Measurements from ENCODE around the gene WWOX.
A peak's percentile ranks its signal among the peaks of the same experiment; 100 is the strongest.

Gene WWOX

DNA sequence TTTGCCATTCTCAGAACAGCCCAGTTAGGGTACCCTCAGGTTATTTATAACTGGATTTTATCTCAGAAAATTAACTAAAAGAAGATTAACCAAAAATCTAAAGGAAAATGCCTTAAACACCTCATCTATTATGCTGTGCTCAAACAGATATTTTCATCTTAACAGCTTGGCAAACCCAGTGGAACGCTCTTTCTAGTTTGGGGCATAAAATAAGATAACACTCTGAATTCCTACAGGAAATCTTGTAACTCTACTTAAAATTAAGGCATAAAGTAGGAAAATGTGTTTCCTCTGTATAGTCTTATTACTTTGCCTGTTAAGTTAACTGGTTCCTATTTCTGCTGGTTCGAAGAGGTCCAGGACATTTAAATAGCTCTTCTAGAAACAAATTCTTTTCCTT is 777.2 kb downstream of the WWOX start:
- Histone ChIP-seq H3K9me3 (ENCODE audit: control insufficient read depth, low read length) (no peaks in the 10 kb centered on the region), H3K27me3 (replicated peaks; ENCODE audit: control insufficient read depth, insufficient read depth, low read length, poor library complexity, severe bottlenecking) (no peaks in the 10 kb centered on the region), H3K4me1 (ENCODE audit: control insufficient read depth, insufficient read depth, low read length, poor library complexity, severe bottlenecking) (no peaks in the 10 kb centered on the region), H3K27ac (ENCODE audit: insufficient read depth, low read length, poor library complexity, severe bottlenecking) (no peak overlapping the region), H3K36me3 (ENCODE audit: control insufficient read depth, insufficient read depth, low read length) (no peaks in the 10 kb centered on the region), H3K4me3 (ENCODE audit: insufficient read depth, low read depth, low read length, poor library complexity, severe bottlenecking) (no peak overlapping the region)
- no peak for DNase-seq

DNA sequence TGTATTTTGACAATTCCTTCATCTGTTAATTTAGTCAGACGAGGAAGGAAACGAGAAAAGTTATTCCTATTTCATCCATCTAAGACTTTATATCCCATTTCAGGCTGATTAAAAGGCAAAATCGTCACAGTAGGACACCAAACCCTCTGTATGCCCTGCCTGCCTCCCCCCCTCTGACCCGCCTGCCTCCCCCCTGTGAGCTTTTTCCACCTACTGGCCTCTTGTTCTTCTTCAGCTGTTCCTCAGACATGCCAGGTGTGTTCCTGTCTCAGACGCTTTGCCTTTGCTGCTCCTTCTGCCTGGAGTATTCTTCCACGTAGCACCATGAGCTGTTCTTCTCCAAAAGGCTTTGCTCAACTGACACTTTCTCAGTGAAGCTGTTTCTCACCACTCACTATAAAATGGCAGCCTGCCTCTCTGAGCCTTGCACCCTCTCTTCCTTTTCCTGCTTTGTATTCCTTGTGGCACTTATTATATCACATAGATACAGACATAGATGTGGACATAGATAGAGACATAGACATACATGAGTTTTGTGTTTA is 777.7 kb downstream of the WWOX start:
- no peak overlapping the region for H3K4me3 ChIP-seq (ENCODE audit: insufficient read depth, low read depth, low read length, poor library complexity, severe bottlenecking)
- no peak overlapping the region for H3K27ac ChIP-seq (ENCODE audit: insufficient read depth, low read length, poor library complexity, severe bottlenecking)
- no peaks in the 10 kb centered on the region for H3K9me3 ChIP-seq (ENCODE audit: control insufficient read depth, low read length)
- no peaks in the 10 kb centered on the region for H3K4me1 ChIP-seq (ENCODE audit: control insufficient read depth, insufficient read depth, low read length, poor library complexity, severe bottlenecking)
- H3K36me3 ChIP-seq (ENCODE audit: control insufficient read depth, insufficient read depth, low read length): no peaks in the 10 kb centered on the region
- H3K27me3 ChIP-seq (replicated peaks; ENCODE audit: control insufficient read depth, insufficient read depth, low read length, poor library complexity, severe bottlenecking): no peaks in the 10 kb centered on the region
- no peak for DNase-seq

DNA sequence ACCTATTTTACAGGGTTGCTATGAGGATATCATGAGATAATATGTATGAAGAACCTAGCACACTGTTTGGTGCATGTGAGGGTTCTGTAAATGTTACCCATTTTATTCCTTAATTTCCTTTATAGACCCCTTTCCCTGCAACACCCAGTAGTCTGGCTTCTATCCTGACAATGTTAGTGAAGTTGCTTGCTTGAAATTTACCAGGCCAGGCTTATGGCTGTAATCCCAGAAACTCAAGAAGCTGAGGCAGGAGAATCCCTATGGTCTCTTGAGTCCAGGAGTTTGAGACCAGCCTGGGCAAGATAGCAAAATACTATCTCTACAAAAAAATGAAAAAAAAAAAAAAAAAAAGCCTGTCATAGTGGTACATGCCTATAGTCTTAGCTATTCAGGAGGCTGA is 779.1 kb downstream of the WWOX start:
- Histone ChIP-seq H3K4me1 (ENCODE audit: control insufficient read depth, insufficient read depth, low read length, poor library complexity, severe bottlenecking) (no peaks in the 10 kb centered on the region), H3K4me3 (ENCODE audit: insufficient read depth, low read depth, low read length, poor library complexity, severe bottlenecking) (no peak overlapping the region), H3K9me3 (ENCODE audit: control insufficient read depth, low read length) (no peaks in the 10 kb centered on the region), H3K27ac (ENCODE audit: insufficient read depth, low read length, poor library complexity, severe bottlenecking) (no peak overlapping the region), H3K27me3 (replicated peaks; ENCODE audit: control insufficient read depth, insufficient read depth, low read length, poor library complexity, severe bottlenecking) (no peaks in the 10 kb centered on the region), H3K36me3 (ENCODE audit: control insufficient read depth, insufficient read depth, low read length) (no peaks in the 10 kb centered on the region)
- no peak for DNase-seq

DNA sequence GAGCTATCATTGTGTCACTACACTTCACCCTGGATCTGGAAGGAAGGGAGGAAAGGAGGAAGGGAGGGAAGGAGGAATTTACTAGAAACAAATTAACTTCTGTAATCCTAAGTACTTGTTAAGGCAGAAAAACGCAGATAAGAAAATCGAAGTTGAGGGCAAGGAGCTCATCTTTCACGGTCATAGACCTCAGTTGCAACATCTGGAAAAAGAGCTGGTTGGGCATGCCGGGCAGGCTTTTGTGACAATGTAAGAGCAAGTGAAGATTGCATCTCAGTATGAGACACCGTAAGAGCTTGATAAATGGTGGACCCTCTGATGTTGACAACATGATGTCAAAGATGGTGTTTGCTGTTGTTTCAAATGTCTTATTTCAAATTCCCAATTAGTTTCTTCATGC is 779.6 kb downstream of the WWOX start:
- Histone ChIP-seq H3K9me3 (ENCODE audit: control insufficient read depth, low read length) (no peaks in the 10 kb centered on the region), H3K4me3 (ENCODE audit: insufficient read depth, low read depth, low read length, poor library complexity, severe bottlenecking) (no peak overlapping the region), H3K27ac (ENCODE audit: insufficient read depth, low read length, poor library complexity, severe bottlenecking) (no peak overlapping the region), H3K27me3 (replicated peaks; ENCODE audit: control insufficient read depth, insufficient read depth, low read length, poor library complexity, severe bottlenecking) (no peaks in the 10 kb centered on the region), H3K4me1 (ENCODE audit: control insufficient read depth, insufficient read depth, low read length, poor library complexity, severe bottlenecking) (no peaks in the 10 kb centered on the region), H3K36me3 (ENCODE audit: control insufficient read depth, insufficient read depth, low read length) (no peaks in the 10 kb centered on the region)
- no peak for DNase-seq

DNA sequence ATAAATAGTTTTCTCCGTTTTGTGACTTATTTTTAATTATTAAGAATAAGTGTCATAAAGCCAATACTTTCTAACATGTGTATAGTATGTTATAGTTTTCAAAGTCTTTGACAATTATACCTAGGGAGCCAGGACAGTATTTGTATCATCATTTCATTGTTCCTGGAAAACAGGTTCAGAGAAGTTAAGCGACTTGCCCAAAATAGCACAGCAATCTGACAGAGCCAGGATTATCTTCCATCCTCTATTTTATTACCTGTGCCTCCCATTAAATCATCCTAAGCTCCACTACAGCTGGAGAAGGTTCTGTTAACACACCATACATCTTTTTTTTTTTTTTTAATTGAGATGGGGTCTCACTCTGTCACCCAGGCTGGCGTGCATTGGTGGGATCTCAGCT is 782.7 kb downstream of the WWOX start:
- no peaks in the 10 kb centered on the region for H3K9me3 ChIP-seq (ENCODE audit: control insufficient read depth, low read length)
- H3K36me3 ChIP-seq (ENCODE audit: control insufficient read depth, insufficient read depth, low read length): no peaks in the 10 kb centered on the region
- no peak overlapping the region for H3K4me3 ChIP-seq (ENCODE audit: insufficient read depth, low read depth, low read length, poor library complexity, severe bottlenecking)
- H3K4me1 ChIP-seq (ENCODE audit: control insufficient read depth, insufficient read depth, low read length, poor library complexity, severe bottlenecking): no peaks in the 10 kb centered on the region
- DNase-seq: no peak
- no peak overlapping the region for H3K27ac ChIP-seq (ENCODE audit: insufficient read depth, low read length, poor library complexity, severe bottlenecking)
- no peaks in the 10 kb centered on the region for H3K27me3 ChIP-seq (replicated peaks; ENCODE audit: control insufficient read depth, insufficient read depth, low read length, poor library complexity, severe bottlenecking)

DNA sequence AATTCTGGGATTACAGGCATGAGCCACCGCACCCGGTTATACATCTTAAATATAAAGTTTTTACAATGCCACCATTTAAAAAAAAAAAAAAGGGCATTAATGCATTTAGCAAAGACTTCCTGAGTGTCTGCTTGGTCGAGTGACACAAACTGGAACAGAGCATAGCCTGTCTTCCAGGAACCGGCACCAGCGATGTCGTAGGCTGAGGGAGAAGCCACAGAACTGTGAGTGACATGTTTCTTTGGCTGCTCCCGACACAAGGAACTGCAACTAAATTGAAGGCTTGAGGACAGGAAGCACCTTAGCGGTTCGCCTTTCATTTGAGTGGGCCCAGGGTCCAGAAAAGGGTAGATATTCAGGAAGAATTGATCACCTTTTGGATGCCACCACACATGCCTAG is 783.3 kb downstream of the WWOX start:
- no peaks in the 10 kb centered on the region for H3K36me3 ChIP-seq (ENCODE audit: control insufficient read depth, insufficient read depth, low read length)
- H3K27me3 ChIP-seq (replicated peaks; ENCODE audit: control insufficient read depth, insufficient read depth, low read length, poor library complexity, severe bottlenecking): no peaks in the 10 kb centered on the region
- no peak for DNase-seq
- H3K4me1 ChIP-seq (ENCODE audit: control insufficient read depth, insufficient read depth, low read length, poor library complexity, severe bottlenecking): no peaks in the 10 kb centered on the region
- no peaks in the 10 kb centered on the region for H3K9me3 ChIP-seq (ENCODE audit: control insufficient read depth, low read length)
- no peak overlapping the region for H3K27ac ChIP-seq (ENCODE audit: insufficient read depth, low read length, poor library complexity, severe bottlenecking)
- no peak overlapping the region for H3K4me3 ChIP-seq (ENCODE audit: insufficient read depth, low read depth, low read length, poor library complexity, severe bottlenecking)

DNA sequence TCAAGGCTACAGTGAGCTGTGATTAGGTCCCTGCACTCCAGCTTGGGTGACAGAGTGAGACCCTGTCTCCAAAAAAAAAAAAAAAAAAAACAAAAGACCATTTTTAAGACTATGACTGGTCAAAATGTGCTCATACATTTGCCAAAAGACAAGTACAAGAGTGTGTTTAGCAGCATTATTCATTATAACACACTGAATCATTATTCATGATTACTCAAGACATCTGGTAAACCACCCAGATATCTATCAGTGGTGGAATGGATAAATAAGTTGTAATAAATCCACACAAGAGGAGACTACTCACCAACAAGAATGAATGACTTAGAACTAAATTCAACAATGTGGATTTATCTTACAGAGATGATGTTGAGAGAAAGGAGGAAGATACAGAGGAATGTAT is 784.8 kb downstream of the WWOX start:
- no peaks in the 10 kb centered on the region for H3K27me3 ChIP-seq (replicated peaks; ENCODE audit: control insufficient read depth, insufficient read depth, low read length, poor library complexity, severe bottlenecking)
- DNase-seq: no peak

DNA sequence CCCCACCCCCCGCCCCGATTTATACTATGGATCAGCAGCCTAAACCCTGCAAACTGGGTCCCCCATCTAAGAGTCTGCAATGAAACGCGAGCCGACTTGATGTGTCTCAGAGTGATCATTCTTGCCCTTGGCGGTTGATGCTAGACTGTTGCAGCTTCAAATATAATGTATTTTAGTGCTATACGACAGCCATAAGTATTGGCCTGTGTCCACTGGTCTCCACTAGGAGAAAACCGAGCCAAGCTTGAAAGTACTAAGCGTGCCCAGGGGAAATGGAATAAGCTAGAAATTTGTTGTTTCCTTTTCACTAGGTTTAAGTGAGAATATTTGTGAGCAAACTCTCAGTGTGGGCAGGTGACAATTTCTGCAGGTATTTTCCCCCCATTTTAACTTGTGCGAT is 789.9 kb downstream of the WWOX start:
- no peak for DNase-seq

More for the DNA sequence above, 784.8 kb downstream of the WWOX start:
- H3K9me3 ChIP-seq (ENCODE audit: control insufficient read depth, low read length): no peaks in the 10 kb centered on the region
- H3K4me1 ChIP-seq (ENCODE audit: control insufficient read depth, insufficient read depth, low read length, poor library complexity, severe bottlenecking): no peaks in the 10 kb centered on the region
- no peak overlapping the region for H3K27ac ChIP-seq (ENCODE audit: insufficient read depth, low read length, poor library complexity, severe bottlenecking)
- H3K36me3 ChIP-seq (ENCODE audit: control insufficient read depth, insufficient read depth, low read length): no peaks in the 10 kb centered on the region
- H3K4me3 ChIP-seq (ENCODE audit: insufficient read depth, low read depth, low read length, poor library complexity, severe bottlenecking): no peak overlapping the region

DNA sequence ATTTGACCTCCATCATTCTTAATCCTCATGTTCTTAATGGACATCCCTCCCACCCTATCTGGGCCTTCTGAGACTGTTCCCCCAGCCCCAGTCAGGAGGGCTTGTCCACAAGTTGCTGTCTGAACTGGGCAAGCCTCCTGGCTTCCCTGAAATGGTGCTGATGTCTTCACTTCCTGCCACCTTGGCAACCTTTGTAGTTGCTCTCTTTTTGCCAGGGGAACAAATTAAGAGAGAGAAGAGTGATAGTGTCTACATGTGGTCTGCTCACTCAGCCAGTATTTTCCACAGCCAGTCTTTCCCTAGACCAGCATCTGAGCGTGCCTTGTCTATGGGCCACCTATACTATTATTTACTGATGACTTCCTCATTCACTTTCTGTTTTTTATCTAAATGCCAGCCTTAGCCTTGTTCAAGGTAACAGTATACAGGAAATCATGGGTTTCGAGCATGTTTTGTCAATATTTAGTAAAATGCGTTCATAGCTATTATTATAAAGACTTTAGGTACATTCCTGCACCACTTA is 791.0 kb downstream of the WWOX start:
- DNase-seq: no peak
- Histone ChIP-seq H3K4me3 (ENCODE audit: insufficient read depth, low read depth, low read length, poor library complexity, severe bottlenecking) (no peak overlapping the region), H3K27me3 (replicated peaks; ENCODE audit: control insufficient read depth, insufficient read depth, low read length, poor library complexity, severe bottlenecking) (no peaks in the 10 kb centered on the region), H3K9me3 (ENCODE audit: control insufficient read depth, low read length) (no peaks in the 10 kb centered on the region), H3K36me3 (ENCODE audit: control insufficient read depth, insufficient read depth, low read length) (no peaks in the 10 kb centered on the region), H3K27ac (ENCODE audit: insufficient read depth, low read length, poor library complexity, severe bottlenecking) (no peak overlapping the region), H3K4me1 (ENCODE audit: control insufficient read depth, insufficient read depth, low read length, poor library complexity, severe bottlenecking) (peaks cover 10% of the 10 kb centered on the region)

More for the DNA sequence above, 789.9 kb downstream of the WWOX start:
- Histone ChIP-seq H3K36me3 (ENCODE audit: control insufficient read depth, insufficient read depth, low read length) (no peaks in the 10 kb centered on the region), H3K9me3 (ENCODE audit: control insufficient read depth, low read length) (no peaks in the 10 kb centered on the region), H3K27me3 (replicated peaks; ENCODE audit: control insufficient read depth, insufficient read depth, low read length, poor library complexity, severe bottlenecking) (no peaks in the 10 kb centered on the region), H3K27ac (ENCODE audit: insufficient read depth, low read length, poor library complexity, severe bottlenecking) (no peak overlapping the region), H3K4me1 (ENCODE audit: control insufficient read depth, insufficient read depth, low read length, poor library complexity, severe bottlenecking) (peaks cover 7% of the 10 kb centered on the region), H3K4me3 (ENCODE audit: insufficient read depth, low read depth, low read length, poor library complexity, severe bottlenecking) (no peak overlapping the region)

DNA sequence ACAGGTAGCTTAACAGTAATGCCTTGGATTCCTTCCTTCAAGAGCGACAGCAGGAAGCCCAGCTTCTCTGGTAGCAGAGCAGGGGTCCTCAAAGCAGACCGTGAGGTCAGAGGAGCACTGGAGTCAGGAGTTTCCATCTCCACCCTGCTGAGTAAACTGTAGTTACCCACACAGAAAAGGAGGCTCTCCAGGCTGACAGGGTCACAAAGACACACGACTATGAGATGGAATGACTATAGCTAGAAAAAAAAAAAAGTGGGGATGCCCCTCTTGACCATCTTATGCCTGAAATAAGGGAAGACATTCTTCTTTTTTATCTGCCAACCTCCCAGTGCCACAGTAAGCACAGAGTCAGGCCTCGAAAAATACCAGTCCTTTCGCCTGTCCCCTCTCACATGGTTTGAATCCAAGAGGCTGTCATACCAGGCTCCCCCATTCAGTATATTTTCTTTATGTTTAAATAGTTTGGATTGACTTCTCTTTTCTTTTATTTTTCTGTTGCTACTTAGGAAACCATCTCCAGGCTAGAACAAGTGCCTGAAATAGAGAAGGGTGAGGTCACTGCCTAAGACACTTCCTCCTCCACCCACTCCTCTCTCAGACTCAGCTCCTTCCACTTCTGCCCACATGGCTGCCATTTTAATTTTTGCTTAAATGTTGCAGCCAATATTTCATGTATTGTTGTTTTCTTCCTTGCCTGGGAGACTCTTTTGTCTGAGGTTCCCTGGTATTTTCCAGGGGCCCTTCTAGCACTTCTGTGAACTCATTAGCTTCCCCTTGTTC is 793.7 kb downstream of the WWOX start:
- no peak for DNase-seq
- Histone ChIP-seq H3K9me3 (ENCODE audit: control insufficient read depth, low read length) (no peaks in the 10 kb centered on the region), H3K4me1 (ENCODE audit: control insufficient read depth, insufficient read depth, low read length, poor library complexity, severe bottlenecking) (peaks cover 15% of the 10 kb centered on the region), H3K36me3 (ENCODE audit: control insufficient read depth, insufficient read depth, low read length) (no peaks in the 10 kb centered on the region), H3K27me3 (replicated peaks; ENCODE audit: control insufficient read depth, insufficient read depth, low read length, poor library complexity, severe bottlenecking) (no peaks in the 10 kb centered on the region), H3K27ac (ENCODE audit: insufficient read depth, low read length, poor library complexity, severe bottlenecking) (peak overlapping the region; percentile 22), H3K4me3 (ENCODE audit: insufficient read depth, low read depth, low read length, poor library complexity, severe bottlenecking) (no peak overlapping the region)
